Measurements from ENCODE around the gene EIF4G1.

- TF ChIP-seq CTCF (IDR thresholded peaks at IDR 0.05; ENCODE audit: poor library complexity, severe bottlenecking): no peak
- no peak for TF ChIP-seq POLR2AphosphoS5 (IDR thresholded peaks at IDR 0.05)
- TF ChIP-seq MXI1 (conservative IDR thresholded peaks at IDR 0.05; ENCODE audit: poor library complexity, severe bottlenecking): no peak
- TF ChIP-seq SMC3 (conservative IDR thresholded peaks at IDR 0.05; ENCODE audit: poor library complexity): no peak
- TF ChIP-seq RAD21 (conservative IDR thresholded peaks at IDR 0.05): no peak
- TF ChIP-seq EZH2 (IDR thresholded peaks at IDR 0.05; ENCODE audit: borderline replicate concordance, insufficient read depth, low read length, poor library complexity, severe bottlenecking): no peak
- TF ChIP-seq EP300 (conservative IDR thresholded peaks at IDR 0.05; ENCODE audit: poor library complexity, severe bottlenecking): no peak
Observed at GRCh38 chr3:184306341-184306972, 7.9 kb upstream of the EIF4G1 start.

Data from neural cell (in vitro differentiated cells).